ENCODE results near the gene ALCAM. TPM values are rescaled to one million over a fixed set of nuclear protein-coding genes. Genes with fewer than 3 reads are reported as not detected.

The ALCAM gene
- total RNA-seq, 1 donor from 2014 or later: 15.2 TPM

DNA sequence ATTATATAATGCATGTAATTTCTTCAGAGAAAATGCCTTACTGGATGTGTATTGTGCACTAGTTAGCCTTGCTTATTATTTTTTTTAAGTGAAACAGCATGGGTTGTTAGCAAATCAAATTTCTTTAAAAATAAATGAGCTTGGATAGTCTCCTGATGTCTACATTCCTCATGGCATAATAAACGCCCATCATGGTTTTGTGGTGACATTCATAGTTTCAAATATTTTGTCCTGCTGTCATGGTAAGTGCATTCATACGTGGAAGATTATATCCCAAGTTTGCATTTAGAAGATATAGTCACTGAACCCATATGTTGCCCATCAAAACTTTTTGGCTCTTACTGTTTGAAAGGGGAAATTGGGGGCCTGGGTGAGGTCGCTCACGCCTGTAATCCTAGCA, 130.7 kb downstream of the ALCAM start:
- H3K4me1 ChIP-seq: no peaks in the 10 kb centered on the region
- no peaks in the 10 kb centered on the region for H3K27me3 ChIP-seq
- TF ChIP-seq POLR2A (IDR thresholded peaks at IDR 0.05) (no peak), POLR2AphosphoS5 (IDR thresholded peaks at IDR 0.05; ENCODE audit: insufficient read depth in 1 of 2, low read depth in 1 of 2) (no peak)
- TF ChIP-seq, protein P1, sequence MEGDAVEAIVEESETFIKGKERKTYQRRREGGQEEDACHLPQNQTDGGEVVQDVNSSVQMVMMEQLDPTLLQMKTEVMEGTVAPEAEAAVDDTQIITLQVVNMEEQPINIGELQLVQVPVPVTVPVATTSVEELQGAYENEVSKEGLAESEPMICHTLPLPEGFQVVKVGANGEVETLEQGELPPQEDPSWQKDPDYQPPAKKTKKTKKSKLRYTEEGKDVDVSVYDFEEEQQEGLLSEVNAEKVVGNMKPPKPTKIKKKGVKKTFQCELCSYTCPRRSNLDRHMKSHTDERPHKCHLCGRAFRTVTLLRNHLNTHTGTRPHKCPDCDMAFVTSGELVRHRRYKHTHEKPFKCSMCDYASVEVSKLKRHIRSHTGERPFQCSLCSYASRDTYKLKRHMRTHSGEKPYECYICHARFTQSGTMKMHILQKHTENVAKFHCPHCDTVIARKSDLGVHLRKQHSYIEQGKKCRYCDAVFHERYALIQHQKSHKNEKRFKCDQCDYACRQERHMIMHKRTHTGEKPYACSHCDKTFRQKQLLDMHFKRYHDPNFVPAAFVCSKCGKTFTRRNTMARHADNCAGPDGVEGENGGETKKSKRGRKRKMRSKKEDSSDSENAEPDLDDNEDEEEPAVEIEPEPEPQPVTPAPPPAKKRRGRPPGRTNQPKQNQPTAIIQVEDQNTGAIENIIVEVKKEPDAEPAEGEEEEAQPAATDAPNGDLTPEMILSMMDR (IDR thresholded peaks at IDR 0.05): no peak
- H3K36me3 ChIP-seq: no peaks in the 10 kb centered on the region
- H3K9me3 ChIP-seq: no peaks in the 10 kb centered on the region
- no peak overlapping the region for H3K4me3 ChIP-seq
- intact Hi-C loops (cut with DNase I): no loop called here
- H3K27ac ChIP-seq: no peak overlapping the region
- DNase-seq (ENCODE audit: extremely low spot score in 2 of 2): no peak

DNA sequence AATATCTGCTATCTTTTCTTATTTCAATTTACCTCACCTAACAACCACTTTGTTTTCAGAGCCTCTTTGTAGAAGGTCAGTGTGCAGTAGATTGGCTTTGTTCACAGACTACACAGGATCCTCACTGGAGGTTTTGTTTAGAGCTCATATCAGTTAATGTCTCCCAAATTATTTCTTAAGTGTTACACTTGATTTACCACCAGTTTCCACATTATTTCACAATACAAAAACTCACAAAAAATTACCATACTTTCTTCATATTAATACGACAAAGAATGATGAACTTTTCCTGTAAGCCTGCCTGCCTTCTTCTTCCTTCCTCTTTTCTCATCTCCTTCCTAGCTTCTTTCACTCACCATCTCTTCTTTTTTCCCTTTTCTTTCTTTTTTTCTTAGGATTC, 133.3 kb downstream of the ALCAM start:
- intact Hi-C loops (cut with DNase I): no loop called here
- no peaks in the 10 kb centered on the region for H3K9me3 ChIP-seq
- H3K4me3 ChIP-seq: no peak overlapping the region
- DNase-seq (ENCODE audit: extremely low spot score in 2 of 2): no peak
- H3K36me3 ChIP-seq: no peaks in the 10 kb centered on the region
- H3K27ac ChIP-seq: no peak overlapping the region
- TF ChIP-seq POLR2AphosphoS5 (IDR thresholded peaks at IDR 0.05; ENCODE audit: insufficient read depth in 1 of 2, low read depth in 1 of 2) (no peak), POLR2A (IDR thresholded peaks at IDR 0.05) (no peak)
- TF ChIP-seq, protein P1 (IDR thresholded peaks at IDR 0.05): no peak
- no peaks in the 10 kb centered on the region for H3K4me1 ChIP-seq
- no peaks in the 10 kb centered on the region for H3K27me3 ChIP-seq

DNA sequence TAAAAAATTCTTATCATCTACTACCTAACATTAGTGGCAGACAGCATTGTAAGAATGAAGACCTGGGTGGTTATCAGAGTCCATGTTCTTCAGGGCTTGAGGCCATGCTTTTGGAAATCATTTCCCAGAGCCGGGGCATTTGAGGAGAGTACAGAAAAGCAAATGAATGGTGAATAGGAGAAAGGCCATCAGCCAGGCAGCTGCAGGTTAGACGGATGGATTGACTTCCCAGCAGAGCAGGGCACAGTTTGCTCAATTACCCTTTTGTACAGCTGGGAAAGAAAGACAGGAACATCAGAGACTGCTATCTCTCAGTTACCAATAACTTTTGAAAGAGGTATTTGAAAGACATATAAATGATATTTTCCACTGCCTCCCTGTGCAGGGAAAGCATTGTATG, 135.6 kb downstream of the ALCAM start:
- H3K9me3 ChIP-seq: no peaks in the 10 kb centered on the region
- no peak overlapping the region for H3K4me3 ChIP-seq
- H3K27me3 ChIP-seq: no peaks in the 10 kb centered on the region
- no peak for DNase-seq (ENCODE audit: extremely low spot score in 2 of 2)
- intact Hi-C loops (cut with DNase I): no loop called here
- TF ChIP-seq POLR2AphosphoS5 (IDR thresholded peaks at IDR 0.05; ENCODE audit: insufficient read depth in 1 of 2, low read depth in 1 of 2) (no peak), POLR2A (IDR thresholded peaks at IDR 0.05) (no peak)
- TF ChIP-seq, protein P1 (IDR thresholded peaks at IDR 0.05): no peak
- no peaks in the 10 kb centered on the region for H3K4me1 ChIP-seq
- no peak overlapping the region for H3K27ac ChIP-seq
- no peaks in the 10 kb centered on the region for H3K36me3 ChIP-seq

DNA sequence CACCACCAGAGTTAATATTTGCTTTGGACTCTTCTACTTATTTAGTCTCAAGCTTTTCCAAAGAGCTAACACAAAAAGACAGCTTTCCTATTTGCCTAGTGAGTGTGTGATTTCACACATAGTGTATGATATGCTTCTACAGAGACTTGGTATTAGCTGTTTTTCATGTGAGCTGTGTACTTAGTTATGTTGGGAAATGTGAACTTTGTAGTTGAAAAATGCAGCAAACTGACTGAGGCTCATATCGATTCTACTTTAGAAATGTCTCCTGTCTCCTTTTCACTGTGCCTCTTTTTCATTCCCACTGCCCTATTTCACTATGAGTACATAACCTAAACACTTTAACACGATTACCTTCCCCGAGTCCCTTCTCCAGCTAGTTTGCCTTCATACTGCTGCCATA, 136.5 kb downstream of the ALCAM start:
- Histone ChIP-seq H3K27ac (no peak overlapping the region), H3K4me1 (no peaks in the 10 kb centered on the region), H3K9me3 (no peaks in the 10 kb centered on the region), H3K4me3 (no peak overlapping the region), H3K36me3 (no peaks in the 10 kb centered on the region), H3K27me3 (no peaks in the 10 kb centered on the region)
- intact Hi-C loops (cut with DNase I): no loop called here
- no peak for DNase-seq (ENCODE audit: extremely low spot score in 2 of 2)
- no peak for TF ChIP-seq POLR2AphosphoS5 (IDR thresholded peaks at IDR 0.05; ENCODE audit: insufficient read depth in 1 of 2, low read depth in 1 of 2)
- TF ChIP-seq, protein P1 (IDR thresholded peaks at IDR 0.05): no peak

DNA sequence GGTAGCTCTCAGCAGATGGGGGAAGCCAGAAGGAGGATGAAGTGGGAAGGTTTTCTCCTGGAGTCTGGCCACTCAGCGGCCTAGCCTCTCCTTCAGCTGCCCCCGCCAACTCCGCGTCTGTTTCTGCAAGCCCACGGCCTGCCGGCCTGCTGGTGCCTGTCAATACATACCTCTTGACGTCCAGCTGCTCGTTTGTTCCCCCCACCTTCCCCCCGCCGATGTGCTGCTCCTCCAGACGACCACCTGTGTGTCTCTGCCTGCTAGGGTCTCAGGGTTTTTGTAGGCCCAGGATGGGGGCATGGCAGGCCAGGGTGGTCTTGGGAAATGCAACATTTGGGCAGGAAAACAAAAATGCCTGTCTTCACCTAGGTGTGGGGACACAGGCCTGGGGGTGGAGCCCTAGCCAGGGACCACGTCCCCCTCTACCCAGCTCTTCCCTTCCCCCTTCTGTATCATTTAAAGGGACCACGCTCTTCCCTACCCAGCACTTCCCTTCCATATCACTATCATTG, 137.8 kb downstream of the ALCAM start:
- intact Hi-C loops (cut with DNase I): no loop called here
- no peaks in the 10 kb centered on the region for H3K4me1 ChIP-seq
- no peak overlapping the region for H3K4me3 ChIP-seq

More for the DNA sequence above, 137.8 kb downstream of the ALCAM start:
- TF ChIP-seq, protein P1 (IDR thresholded peaks at IDR 0.05): no peak
- TF ChIP-seq POLR2A (IDR thresholded peaks at IDR 0.05): no peak
- no peak for TF ChIP-seq POLR2AphosphoS5 (IDR thresholded peaks at IDR 0.05; ENCODE audit: insufficient read depth in 1 of 2, low read depth in 1 of 2)
- no peaks in the 10 kb centered on the region for H3K9me3 ChIP-seq
- no peaks in the 10 kb centered on the region for H3K36me3 ChIP-seq
- no peaks in the 10 kb centered on the region for H3K27me3 ChIP-seq
- H3K27ac ChIP-seq: no peak overlapping the region
- DNase-seq (ENCODE audit: extremely low spot score in 2 of 2): no peak
